ENCODE data around the gene PDGFRB. TPM values are rescaled to one million over a fixed set of nuclear protein-coding genes. Genes with fewer than 3 reads are reported as not detected.

Gene PDGFRB
- total and polyA plus RNA-seq, 10 of the 15 experiments (the other 5 are each of a cell fraction or from before 2014, with no cell fraction given) = 0.02 to 3.0 (median 1.0) TPM

GRCh38 chr5:150167908-150168307 lies 12.3 kb upstream of the PDGFRB start:
- Histone ChIP-seq H3K9me3 (replicated peaks; ENCODE audit: control insufficient read depth, insufficient read depth, low read length) (no peaks in the 10 kb centered on the region), H2AFZ (ENCODE audit: control insufficient read depth, low read depth, low read length) (no peak overlapping the region), H3K4me2 (ENCODE audit: control insufficient read depth, insufficient read depth) (no peak overlapping the region), H3K9ac (ENCODE audit: control insufficient read depth, insufficient read depth, low read length) (no peak overlapping the region), H3K36me3 (ENCODE audit: control insufficient read depth in 2 of 2, insufficient read depth in 2 of 2, low read length in 1 of 2) (no peaks in the 10 kb centered on the region), H3K79me2 (ENCODE audit: control insufficient read depth, insufficient read depth, low read length) (no peaks in the 10 kb centered on the region), H4K20me1 (ENCODE audit: control insufficient read depth, insufficient read depth) (no peaks in the 10 kb centered on the region), H3K27ac (ENCODE audit: control insufficient read depth, insufficient read depth) (no peak overlapping the region), H3K27me3 (replicated peaks in 1 of 2; ENCODE audit: control insufficient read depth in 2 of 2, insufficient read depth in 2 of 2, low read length in 1 of 2) (no peaks in the 10 kb centered on the region; a peak in 2 of 4 replicates), H3K4me1 (ENCODE audit: control insufficient read depth, insufficient read depth, low read length) (no peaks in the 10 kb centered on the region), H3K4me3 (no peak overlapping the region)
- CTCF ChIA-PET = interaction anchor here (0.6 to 1.1 kb wide), 3 partner anchors 12 to 182 kb away, joined by 3 read pairs; partner anchors contain the start of gene PDGFRB
- no peak for DNase-seq (ENCODE audit: low read depth, low spot score)
- TF ChIP-seq ZBTB40 (IDR thresholded peaks at IDR 0.05; ENCODE audit: borderline replicate concordance) (no peak), RFX5 (IDR thresholded peaks at IDR 0.05; ENCODE audit: low read depth, low read length) (no peak), ZNF274 (IDR thresholded peaks at IDR 0.05; ENCODE audit: insufficient read depth, insufficient read length) (no peak), CEBPB (IDR thresholded peaks at IDR 0.05; ENCODE audit: borderline replicate concordance in 1 of 2, low read depth in 2 of 2, low read length in 2 of 2) (no peak), CHD4 (IDR thresholded peaks at IDR 0.05) (no peak), MLLT1 (IDR thresholded peaks at IDR 0.05) (no peak), TCF7 (IDR thresholded peaks at IDR 0.05; ENCODE audit: borderline replicate concordance) (no peak), NFYA (IDR thresholded peaks at IDR 0.05; ENCODE audit: borderline replicate concordance, low read depth, low read length) (no peak)
- SMC1A ChIA-PET (ENCODE audit: uncharacterized antibody, unreplicated experiment) = interaction anchor here (1.1 kb wide), 1 partner anchor 51 kb away, joined by 3 read pairs; no protein-coding TSS in a partner anchor
- no peak for FAIRE-seq
- no peak for ATAC-seq
- in situ Hi-C loops (cut with MboI) (no loop called here), intact Hi-C loops (cut with micrococcal nuclease; ENCODE audit: unreplicated experiment) (no loop called here)
- whole genome bisulfite sequencing (ENCODE audit: insufficient coverage, insufficient replicate concordance, low lambda C conversion rate, missing lambda C conversion rate) = 71% methylated on average over 11 of the region's 14 CpGs
- BruUV-seq (replicated peaks) = no TSS peak
- POLR2A ChIA-PET = no interaction called here
- RAD21 ChIA-PET (ENCODE audit: unreplicated experiment) = no interaction called here
